GM21423 (cell line): ENCODE measurements around the gene VAV1.
"Not testable (repeated sequence)": the region's sequence is repeated elsewhere in the genome, so short reads cannot be mapped to it uniquely, and the experiment has no call there.

Experiments used
- ATAC-seq: cut with Tn5 transposase; IDR thresholded peaks from one replicate; pipeline ENCODE4 v1.9.1; 2021; ENCODE audit warnings: mild to moderate bottlenecking, moderate library complexity; ENCODE audit not compliant: unreplicated experiment

The VAV1 gene

DNA sequence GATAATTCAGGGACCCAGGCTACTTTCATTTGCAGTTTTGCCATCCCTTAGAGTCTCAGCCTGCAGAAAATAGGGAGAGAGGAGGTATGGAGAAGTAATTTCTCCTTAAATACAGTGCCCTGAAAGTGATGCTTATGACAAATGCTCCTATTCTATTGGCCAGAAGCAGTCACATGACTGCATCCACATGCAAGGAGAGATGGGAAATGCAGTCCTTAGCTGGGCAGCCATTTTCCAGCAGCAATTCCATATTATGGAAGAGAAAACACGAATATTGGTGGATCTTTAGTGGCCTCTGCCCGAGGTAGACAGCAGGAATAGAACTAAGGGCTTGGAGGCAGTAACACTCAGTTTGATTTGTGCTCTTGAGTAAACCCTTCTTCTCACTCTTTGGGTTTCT, 39.4 kb downstream of the VAV1 start:
- no peak for ATAC-seq

DNA sequence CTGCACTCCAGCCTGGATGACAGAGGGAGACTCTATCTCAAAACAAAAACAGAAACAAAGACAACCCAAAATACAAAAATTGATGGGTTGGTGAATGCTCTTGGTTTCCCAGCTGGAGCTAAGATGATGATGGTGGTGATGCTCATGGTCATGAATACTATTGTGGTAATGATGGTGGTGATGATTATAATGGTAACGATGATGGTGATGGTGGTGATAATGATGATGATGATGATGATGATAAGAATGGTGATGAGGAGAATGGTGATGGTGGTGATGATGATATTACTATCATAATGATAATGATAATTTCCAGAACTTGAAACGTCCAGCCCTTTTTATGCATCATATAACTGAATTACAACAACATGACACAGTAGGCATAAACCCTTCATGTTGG, 40.1 kb downstream of the VAV1 start:
- ATAC-seq, result no peak

DNA sequence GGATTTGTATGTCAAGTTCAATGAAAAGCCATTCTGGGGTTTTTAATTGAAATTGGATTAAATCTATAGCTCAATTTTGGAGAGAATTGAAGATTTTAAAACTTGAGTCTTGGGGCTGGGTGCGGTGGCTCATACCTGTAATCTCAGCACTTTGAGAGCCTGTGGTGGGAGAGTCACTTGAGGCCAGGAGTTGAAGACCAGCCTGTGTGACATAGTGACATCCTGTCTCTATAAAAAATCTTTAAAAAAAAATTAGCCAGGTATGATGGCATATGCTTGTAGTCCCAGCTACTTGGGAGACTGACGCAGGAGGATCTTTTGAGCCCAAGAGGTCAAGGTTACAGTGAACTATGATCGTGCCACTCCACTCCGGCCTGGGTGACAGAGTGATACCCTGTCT, 41.2 kb downstream of the VAV1 start:
- ATAC-seq, result no peak

DNA sequence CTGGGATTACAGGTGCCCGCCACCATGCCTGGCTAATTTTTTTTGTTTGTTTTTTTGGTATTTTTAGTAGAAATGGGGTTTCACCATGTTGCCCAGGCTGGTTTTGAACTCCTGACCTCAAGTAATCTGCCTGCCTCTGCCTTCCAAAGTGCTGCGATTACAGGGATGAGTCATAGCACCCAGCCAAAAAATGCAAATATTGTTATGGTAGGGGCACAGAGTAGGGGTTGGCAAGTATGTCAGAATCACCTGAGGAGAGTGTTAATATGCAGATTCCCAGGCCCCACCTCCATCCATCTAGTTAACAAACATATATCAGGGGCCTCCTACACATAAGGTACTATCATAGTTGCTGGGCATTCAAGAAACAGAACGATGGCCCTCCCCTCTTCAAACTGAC, 44.7 kb downstream of the VAV1 start:
- ATAC-seq, result no peak

DNA sequence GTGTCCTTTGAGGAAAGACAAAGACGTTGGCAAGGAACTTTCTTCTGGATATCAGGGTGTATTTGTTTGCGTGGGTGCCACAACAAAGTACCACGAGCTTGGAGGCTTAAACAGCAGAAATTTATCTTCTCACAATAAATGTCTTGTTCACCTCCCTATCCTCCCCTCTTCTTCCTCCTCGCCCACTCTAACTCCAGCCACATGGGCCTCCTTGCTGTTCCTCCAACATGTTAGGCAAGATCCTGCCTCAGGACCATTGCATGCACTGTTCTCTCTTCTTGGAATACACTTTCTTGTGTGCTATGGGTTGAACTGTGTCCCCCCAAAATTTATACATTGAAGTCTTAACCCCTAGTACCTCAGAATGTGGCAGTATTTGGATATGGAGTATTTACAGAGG, 45.7 kb downstream of the VAV1 start:
- ATAC-seq, result no peak

DNA sequence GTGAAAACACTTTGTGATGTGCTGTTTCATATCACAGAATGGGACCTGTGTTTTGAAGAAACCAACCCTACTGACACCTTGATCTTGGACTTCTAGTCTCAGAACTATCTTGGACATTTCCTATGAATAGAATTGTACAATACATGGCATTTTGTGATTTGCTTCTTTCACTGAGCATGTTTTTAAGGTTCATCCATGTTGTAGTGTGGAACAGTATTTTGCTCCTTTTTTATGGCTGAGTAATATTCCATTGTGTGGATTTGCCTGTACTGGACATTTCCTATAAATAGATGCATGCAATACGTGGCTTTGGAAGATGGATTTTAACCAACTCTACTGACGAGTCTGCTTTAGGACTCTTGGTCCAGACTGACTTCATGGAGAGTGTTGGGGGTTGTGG, 46.8 kb downstream of the VAV1 start:
- ATAC-seq, result no peak

DNA sequence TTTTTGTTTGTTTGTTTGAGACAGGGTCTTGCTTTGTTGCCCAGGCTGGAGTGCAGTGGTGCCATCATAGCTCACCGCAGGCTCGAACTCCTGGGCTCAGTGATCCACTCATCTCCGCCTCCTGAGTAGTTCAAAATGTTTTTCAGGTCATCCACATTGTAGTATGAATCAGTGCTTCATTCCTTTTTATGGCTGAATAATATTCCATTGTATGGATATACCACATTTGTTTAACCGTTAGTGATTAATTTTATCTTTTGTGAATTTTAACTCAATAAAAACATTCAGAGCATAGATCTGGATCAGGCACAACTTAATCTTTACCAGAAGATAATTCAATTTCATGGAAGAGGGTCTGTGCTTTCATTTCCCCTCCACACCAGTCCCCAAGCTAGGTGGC, 47.7 kb downstream of the VAV1 start:
- no peak for ATAC-seq

DNA sequence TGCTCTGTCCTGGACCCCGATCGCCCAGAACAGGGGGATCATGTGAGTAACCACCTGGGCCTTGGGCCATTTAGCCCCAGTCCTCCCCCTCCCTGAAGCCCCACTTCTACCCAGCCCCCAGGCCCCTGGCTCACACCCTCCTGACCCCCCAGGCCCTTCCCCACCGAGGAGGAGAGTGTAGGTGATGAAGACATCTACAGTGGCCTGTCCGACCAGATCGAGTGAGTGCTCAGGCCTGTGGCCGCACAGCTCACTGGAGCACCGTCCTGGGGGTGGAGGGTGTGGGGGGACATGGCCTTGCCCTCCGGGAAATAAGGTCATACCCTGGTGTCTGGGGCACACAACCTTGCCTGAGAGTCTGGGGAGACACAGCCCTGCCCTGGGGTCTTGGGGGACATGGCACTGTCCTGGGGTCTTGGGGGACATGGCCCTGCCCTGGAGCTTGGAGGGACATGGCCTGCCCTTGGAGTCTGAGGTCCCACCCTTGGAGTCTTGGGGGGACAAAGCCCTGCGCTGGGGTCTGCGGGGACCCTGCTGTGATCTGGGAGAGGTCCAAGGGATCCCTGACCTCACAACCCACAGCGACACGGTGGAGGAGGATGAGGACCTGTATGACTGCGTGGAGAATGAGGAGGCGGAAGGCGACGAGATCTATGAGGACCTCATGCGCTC, 49.3 kb downstream of the VAV1 start:
- ATAC-seq, result no peak

DNA sequence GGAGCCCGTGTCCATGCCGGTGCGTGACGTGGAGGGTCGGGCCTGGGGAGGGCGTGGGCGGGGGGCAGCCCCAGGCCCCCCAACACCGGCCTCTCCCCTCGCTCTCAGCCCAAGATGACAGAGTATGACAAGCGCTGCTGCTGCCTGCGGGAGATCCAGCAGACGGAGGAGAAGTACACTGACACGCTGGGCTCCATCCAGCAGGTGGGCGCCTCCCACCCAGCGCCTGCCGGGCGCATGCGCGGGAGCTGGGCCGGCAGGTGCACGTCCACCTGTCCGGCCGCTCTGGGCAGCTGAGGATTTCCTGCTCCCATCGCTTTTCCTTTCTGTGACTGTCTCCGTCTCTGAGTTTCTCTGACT, 49.8 kb downstream of the VAV1 start:
- ATAC-seq, result no peak

DNA sequence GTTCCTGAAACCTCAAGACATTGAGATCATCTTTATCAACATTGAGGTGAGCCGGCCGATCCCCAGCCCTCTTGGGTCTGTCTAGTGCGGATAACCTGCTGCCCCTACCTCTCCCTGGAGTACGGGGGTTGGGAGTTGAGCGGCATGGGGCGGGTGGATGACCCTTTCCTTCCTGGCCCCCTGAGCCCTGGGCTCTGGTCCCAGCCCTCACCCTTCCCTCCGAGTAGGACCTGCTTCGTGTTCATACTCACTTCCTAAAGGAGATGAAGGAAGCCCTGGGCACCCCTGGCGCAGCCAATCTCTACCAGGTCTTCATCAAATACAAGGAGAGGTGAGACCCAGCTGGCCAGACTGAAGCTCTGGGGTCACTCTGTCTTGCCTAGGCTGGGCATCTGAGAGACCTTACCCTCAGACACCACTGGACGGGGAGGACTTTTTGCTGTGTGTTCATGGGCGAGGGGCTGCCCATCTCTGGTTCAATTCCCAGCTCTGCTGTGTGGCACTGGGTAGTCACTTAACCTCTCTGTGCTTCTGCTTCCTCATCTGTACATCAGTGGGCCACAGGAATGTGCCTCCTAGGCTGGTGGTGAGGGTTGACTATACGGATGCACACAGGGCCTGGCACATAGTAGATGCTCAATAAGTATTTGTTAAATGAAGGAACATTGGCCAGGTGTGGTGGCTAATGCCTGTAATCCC, 52.7 kb downstream of the VAV1 start:
- ATAC-seq, result no peak

DNA sequence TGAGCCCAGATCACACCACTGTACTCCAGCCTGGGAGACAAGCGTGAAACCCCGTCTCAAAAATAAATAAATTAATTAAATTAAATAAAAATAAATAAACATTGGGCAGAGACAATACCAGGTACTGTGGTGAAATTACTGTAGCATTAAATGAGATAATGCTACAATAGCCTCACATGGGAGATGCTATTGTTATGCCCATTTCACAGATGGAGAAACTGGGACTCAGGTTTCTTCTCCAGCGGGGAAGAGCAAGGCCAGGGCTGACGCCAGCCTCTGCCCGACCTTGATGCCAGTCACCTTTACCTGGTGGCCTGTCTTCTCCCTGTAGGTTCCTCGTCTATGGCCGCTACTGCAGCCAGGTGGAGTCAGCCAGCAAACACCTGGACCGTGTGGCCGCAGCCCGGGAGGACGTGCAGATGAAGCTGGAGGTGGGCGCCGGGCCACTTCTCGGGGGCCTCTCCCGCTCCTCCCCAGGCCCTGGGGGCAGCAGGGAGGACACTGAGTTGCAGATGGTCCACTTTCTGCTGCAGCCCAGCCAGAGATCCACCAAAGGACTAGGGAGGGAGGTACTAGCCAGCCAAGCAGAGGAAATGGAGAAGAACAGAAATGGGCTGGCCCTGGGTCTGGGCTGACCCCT, 53.9 kb downstream of the VAV1 start:
- no peak for ATAC-seq

DNA sequence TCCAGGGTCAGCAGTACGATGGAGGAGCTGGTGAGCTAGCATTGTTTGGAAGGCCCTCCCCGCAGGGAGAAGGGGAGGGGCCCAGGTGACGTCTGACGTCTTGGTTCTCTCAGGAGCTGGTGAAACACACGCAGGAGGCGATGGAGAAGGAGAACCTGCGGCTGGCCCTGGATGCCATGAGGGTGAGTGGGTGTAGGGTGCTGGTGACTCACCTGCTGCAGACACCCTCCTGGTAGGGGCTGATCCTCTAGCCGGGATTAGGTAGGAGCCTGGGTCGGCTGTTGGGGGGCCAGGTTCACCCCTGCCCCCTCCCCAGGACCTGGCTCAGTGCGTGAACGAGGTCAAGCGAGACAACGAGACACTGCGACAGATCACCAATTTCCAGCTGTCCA, 55.8 kb downstream of the VAV1 start:
- ATAC-seq, result no peak

DNA sequence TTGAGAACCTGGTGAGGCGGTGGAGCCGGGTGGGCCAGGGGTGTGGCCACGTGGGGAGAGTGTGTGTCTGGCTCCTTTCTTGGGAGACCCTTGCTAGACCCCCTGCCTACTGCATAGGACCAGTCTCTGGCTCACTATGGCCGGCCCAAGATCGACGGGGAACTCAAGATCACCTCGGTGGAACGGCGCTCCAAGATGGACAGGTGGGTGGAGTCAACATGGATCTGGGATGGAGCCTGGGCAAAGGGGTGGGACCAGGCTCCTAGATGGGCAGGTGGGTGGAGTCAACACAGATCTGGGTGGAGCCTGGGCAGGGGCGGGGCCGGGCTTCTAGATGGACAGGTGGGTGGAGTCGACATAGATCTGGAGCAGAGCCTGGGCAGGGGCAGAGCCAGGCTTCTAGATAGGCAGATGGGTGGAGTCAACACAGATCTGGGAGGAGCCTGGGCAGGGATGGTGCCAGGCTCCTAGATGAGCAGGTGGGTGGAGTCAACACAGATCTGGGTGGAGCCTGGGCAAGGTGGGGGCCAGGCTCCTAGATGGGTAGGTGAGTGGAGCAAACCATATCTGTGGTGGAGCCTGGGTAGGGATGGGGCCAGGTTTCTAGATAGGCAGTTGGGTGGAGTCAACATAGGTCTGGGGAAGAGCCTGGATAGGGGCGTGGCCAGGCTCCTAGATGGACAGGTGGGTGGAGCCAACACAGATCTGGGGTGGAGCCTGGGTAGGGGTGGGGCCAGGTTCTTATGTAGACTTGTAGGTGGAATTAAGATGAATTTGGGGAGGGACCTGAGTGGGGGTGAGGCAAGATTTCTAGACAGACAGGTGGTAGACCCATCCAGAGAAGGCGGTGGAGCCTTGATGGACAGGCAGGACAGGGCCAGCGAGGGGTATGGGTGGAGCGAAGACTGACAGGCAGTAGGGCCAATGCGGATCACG, 56.5 kb downstream of the VAV1 start:
- no peak for ATAC-seq

DNA sequence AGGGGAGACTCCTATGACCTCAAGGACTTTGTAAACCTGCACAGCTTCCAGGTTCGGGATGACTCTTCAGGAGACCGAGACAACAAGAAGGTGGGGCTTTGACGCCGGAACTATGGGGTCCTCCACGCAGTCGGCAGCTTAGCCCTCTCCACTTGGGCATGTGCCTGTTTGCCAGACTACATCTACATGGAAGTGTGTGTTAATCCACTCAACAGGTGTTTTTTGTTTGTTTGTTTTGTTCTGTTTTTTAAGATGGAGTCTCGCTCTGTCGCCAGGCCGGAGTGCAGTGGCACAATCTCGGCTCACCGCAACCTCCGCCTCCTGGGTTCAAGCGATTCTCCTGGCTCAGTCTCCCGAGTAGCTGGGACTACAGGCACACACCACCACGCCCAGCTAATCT, 57.3 kb downstream of the VAV1 start:
- ATAC-seq, result not testable (repeated sequence)

DNA sequence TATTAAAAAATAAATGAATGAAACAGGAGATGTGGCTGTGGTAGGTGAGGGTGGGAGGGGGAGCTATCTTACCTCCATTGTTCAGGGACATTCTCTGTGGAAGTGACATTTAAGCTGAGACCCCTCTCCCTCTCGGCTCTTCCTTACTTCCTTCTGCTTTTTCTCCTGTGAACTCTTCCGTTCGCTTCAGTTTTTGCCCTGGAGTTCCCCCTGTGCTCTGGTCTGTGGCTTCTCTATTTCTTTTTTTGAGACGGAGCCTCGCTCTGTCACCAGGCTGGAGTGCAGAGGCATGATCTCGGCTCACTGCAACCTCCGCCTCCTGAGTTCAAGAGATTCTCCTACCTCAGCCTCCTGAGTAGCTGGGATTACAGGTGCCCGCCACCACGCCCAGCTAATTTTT, 58.6 kb downstream of the VAV1 start:
- ATAC-seq, result not testable (repeated sequence)

DNA sequence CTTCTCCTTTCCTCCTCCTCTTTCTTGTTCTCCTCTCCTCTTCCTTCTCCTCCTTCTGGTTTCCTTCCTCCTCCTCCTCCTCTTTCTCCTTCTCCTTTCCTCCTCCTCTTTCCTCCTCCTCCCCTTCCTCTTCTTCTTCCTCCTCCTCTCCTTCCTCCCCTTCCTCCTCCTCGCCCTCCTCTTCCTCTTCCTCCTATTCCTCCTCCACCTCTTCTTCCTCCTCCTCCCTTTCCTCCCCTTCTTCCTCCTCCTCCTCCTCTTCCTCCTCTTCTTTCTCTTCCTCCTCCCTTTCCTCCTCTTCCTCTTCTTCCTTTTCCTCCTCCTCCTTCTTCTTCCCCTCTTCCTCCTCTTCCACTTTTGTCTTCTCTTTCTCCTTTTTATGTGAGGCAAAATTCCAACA, 59.9 kb downstream of the VAV1 start:
- ATAC-seq, result no peak

DNA sequence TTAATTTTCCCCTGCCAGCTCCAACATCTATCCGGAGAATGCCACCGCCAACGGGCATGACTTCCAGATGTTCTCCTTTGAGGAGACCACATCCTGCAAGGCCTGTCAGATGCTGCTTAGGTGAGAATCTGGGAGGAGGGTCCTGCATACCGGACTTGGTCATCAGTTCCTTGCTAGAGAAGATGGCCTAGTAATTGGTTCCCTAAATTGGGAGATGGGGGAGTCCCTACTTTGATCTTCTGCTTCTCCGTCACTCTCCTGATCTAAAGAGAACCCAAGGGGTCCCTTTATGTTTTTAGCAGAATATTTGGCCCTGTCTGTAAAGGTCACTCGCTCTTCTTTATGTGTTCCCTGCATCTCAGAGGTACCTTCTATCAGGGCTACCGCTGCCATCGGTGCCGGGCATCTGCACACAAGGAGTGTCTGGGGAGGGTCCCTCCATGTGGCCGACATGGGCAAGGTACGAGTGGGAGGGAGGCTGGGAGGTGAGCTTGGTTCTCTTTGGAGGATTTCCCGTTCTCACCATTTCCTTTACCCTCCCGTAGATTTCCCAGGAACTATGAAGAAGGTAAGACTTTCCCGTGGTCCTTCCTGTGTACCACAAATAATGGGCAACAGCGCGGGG, 60.8 kb downstream of the VAV1 start:
- ATAC-seq, result no peak

DNA sequence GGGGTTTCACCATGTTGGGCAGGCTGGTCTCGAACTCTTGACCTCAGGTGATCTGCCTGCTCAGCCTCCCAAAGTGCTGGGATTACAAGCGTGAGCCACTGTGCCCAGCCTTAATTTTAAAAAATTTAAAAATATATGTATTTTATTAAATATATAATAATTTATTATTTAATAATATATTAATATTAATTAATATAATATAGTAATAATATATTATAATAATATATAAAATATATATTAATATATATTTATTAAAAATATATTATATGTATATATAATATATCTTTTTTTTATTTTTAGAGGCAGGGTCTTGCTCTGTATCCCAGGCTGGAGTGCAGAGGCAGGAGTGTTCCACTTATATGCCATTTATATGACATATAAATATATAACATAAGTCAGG, 61.9 kb downstream of the VAV1 start:
- ATAC-seq, result no peak

DNA sequence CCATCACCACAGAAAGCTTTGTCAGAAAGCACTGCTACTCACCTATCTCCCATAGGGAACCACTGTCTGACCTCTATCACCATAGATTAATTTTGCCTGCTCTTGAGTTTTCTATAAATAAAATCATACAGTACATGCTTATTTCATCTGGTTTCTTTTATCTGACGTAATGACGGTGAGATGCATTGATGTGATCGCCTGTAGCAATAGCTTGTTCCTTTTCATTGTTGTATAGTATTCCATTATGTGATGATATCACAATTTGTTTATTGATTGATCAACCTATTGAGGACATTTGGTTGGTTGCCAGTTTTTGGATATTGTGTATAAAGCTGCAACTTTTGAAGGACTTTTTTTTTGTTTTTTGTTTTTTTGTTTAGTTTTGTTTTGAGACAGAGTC, 63.0 kb downstream of the VAV1 start:
- no peak for ATAC-seq

DNA sequence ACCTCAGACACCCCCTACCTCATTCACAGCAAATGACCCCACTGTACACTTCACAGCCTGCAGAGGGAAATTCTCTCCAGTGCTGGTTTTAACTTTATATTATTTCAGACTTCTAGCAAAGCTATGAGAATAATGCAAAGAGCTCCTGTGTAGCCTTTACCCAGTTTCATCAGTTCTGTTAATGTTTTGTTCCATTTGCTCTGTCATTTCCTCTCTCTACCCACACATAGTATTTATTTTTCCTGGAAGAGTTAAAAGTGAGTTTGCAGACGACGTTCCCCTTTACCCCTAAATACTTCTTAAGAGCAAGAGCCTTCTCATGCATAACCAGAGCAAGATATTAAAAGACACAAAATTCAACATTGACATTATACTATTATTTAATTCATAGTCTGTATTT, 65.0 kb downstream of the VAV1 start:
- ATAC-seq, result no peak

DNA sequence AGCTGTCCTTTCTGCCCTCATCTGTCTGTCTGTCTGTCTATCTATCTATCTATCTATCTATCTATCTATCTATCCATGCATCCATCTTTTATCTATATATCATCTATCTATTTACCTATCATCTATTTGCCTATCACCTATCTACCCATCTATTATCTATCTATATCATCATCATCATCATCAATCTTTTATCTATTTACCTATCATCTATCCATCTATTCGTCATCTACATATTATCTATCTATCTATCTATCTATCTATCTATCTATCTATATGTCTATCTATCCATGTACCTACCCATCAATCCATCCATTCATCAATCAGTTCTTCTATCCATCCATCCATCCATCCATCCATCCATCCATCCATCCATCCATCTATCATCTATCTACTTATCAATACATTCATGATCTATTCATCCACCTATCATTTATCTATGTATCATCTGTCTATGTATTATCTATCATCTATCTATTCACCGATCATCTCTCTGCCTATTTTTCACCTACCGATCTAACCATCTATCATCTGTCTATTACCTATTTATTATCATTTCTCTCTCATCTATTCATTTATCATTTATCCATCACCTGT, 65.7 kb downstream of the VAV1 start:
- ATAC-seq, result no peak
